Epithelial cell of alveolus of lung (primary cell): ENCODE data around the gene WDCP. TPM values are rescaled to one million over a fixed set of nuclear protein-coding genes. Genes with fewer than 3 reads are reported as not detected.

Experiments used
- total RNA-seq: library from RNA; depleted of rRNA; stranded (reverse); fragments of >200 nt; gene quantifications from 2 replicates; pipeline ENCODE4 v1.2.1, GENCODE V29; 2015

The WDCP gene, protein sequence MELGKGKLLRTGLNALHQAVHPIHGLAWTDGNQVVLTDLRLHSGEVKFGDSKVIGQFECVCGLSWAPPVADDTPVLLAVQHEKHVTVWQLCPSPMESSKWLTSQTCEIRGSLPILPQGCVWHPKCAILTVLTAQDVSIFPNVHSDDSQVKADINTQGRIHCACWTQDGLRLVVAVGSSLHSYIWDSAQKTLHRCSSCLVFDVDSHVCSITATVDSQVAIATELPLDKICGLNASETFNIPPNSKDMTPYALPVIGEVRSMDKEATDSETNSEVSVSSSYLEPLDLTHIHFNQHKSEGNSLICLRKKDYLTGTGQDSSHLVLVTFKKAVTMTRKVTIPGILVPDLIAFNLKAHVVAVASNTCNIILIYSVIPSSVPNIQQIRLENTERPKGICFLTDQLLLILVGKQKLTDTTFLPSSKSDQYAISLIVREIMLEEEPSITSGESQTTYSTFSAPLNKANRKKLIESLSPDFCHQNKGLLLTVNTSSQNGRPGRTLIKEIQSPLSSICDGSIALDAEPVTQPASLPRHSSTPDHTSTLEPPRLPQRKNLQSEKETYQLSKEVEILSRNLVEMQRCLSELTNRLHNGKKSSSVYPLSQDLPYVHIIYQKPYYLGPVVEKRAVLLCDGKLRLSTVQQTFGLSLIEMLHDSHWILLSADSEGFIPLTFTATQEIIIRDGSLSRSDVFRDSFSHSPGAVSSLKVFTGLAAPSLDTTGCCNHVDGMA
- 7.5 and 11.3 TPM in 2 replicates for total RNA-seq

DNA sequence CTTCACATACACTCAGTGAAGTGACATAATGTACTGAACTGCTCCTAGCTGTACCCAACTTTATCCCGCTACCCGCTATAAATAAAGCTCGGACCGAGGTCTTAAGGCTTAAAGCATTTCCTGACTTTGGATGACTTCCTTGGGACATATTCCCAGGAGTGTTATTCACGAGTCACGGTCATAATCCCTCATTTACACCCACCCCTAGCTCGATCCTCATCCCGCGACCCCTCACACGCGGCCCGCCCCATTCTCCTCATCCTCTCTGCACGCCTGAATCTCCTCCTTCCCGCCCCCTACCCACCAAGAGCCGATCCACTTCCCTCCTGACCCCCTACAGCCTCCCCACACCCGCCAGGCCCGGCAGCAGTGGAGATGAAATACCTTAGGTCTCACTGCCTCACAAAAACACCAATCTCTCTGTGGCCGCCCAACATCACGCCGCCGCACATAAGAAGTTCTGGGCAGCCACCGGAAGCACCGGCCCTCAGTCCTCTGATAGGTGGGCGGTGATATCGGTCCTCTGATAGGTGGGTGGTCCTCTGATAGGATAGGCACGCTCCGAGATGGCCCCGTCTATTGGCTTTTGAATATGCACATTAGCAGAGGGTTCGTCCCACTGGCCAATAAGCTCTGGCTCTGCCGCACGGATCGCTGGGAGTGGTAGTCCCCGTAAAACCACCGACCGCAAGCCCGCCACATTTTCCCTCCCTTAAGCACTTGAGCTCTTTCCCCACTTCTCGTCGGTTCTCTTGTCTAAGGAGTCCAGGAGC lies at the start of gene WDCP:
TSS of gene WDCP (minus strand) at position 462 of the 773 bp plus-strand sequence. CDS start 7,897 bp downstream, outside the sequence.

DNA sequence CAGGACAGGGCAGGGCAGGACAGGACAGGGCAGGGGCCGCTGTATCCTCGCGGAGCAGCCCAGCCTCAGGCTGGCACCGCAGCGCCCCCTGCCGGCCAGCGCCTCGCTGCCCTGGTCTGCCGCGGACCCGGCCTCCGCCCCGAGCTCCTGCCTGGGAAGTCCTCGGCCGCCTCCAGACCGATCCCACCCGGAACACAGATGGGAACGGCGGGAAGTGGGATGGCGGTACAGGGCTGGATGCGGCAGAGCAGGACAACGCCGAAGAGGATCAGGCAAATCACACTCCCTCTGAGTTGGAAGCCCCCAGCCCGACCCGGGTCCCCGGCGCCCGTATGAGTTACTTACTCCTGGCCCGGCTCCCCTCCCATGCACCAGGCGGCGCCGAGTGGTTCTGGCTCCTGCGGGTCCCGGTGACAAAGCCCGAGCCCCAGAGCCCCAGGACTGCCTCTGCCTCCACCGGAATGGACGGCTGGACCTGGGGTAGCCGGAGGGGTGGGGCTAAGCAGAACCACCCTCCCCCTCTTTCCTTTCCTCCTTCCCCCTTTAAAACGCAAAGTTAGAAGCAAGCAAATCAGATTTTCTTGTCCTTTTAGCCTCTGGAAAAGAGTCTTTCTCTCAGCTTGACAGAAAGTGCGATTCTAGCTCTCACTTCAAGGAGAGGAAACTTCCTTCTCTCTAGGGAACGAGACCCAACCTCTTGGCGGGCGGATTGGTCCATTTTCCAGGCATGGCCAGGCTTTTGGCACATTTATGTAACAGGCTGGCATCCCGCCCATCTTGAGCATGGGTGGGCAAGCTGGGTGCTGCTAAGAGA lies 37.4 kb upstream of the WDCP start, which contains the start of gene TP53I3:
TSS of gene TP53I3 (minus strand) at position 449 of the 814 bp plus-strand sequence. CDS start 508 bp downstream, outside the sequence.

DNA sequence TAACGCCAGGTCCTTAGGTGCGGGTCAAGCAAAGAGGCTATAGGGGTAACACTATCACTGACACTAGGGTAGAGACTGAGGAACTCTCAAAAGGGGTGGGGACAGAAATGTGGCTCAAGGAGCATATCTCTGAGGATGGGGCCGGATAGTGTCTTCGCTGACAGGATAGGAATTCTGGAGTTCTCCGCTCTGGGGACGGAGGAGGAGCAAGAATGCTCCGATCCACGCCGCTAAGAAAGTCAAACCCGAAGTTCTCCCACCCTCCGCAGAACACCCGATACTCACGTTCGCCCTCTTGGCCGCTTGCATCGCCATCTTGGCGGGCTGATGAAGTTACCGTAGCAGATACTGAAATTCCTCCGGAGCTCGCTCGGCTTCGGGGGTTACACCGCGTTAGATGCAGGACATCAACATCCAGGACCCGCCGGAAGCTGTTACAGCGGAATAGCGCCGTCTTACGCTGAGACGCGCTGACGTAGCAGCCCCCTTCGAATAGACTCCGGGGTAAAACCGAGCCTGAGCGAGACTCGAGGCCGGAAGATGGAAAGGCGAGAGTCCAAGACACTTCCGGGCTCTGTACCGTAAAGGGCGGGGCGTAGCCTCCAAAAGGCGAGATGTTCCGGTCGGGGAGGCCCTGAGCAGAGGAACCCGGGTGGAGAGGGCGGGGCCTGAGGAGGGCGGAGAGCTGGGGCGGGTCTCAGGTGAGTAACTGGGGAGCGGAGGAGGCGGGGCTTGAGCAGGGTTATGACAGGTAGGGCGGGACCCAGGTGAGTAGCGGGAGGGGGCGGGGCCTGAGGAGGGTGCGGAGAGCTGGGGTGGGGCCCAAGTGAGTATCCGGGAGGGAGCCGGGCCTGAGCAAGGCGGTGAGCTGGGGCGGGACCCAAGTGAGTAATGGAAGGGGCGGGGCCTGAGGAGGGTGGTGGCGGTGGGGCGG lies 29.0 kb upstream of the WDCP start, which contains the start of gene SF3B6:
TSS of gene SF3B6 (minus strand) at position 412 of the 934 bp plus-strand sequence. CDS start at position 315, 97 bp downstream.

DNA sequence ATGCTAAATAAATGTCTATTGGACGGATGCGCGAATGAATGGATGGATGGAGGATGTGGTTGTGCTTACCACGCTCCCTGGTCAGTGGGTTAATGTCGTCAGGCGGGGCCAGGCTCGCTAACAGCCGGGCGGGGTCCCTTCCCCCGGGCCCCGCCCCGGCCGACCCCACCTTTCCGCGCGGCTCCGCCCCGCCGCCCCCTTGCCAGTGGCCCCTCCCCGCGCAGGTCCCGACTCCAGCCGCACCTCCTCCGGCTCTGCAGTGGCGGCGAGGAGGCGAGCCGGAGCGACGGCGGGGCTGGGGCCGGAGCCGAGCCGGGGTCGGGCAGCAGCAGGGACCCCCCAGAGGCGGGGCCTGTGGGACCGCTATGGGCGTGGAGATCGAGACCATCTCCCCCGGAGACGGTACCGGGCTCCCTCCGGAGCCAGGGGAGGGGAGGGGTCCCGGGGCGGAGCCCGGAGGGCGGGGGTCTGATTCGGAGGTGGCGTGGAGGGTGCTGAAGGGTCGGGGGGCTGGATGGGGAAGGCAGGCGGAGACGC lies 2.4 kb upstream of the WDCP start, which contains the start of gene FKBP1B:
TSS of gene FKBP1B (plus strand) at position 257 of the 537 bp plus-strand sequence. CDS start at position 366, 109 bp downstream.

DNA sequence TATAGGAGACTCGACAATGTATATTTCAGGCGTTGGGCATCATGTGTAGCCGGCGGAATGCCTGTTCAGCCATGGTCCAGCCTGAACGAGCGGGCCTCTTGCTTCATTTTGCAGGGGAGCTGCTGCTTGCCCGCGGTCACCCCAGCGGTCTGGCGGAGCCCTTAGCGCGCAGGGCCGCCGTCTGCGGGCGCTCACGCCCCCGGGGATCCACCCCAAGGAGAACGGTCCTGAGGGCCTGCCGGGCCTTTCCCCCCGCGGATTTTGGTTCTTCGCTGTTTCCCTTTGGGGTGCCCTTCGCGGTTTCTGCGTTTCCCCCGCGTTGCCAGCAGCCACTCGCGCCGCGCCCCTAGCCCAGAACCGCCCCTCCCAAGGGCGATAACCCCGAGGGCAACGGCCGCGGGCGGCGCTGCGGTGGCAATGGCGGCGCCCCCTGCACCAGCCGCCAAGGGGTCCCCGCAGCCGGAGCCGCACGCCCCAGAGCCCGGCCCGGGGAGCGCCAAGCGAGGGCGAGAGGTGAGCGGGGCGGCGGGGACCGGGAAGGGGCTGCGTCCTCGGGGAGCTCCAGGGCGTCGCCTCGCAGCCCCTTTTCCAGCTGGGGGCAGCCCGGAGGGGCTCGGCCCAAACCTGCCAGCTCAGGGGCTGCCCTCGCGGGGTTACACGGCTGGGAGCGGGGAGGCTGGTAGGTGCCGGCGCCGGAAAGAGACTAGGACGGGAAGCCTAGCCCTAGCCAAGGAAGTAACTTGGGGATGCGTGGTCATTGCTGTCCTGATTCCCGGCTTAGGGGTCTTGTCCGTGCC lies 37.3 kb downstream of the WDCP start, which contains the start of gene MFSD2B:
TSS of gene MFSD2B (plus strand) at position 406 of the 797 bp plus-strand sequence. CDS start at position 418, 12 bp downstream.

Other genes starting within 250 kb of the WDCP start
- gene ATAD2B, start 120.3 kb downstream of the WDCP start, total RNA-seq = 3.0 and 15.6 TPM in 2 replicates
- 12.2 and 13.2 TPM in 2 replicates for gene UBXN2A, start 106.9 kb downstream of the WDCP start, total RNA-seq
- gene MFSD2B, start 37.3 kb downstream of the WDCP start, total RNA-seq = 0.13 TPM in 1 of 2 replicates, not detected in the other
- gene FKBP1B, start 2.4 kb upstream of the WDCP start, total RNA-seq = 15.5 and 20.7 TPM in 2 replicates
- 169 TPM in 2 replicates for gene SF3B6, start 28.9 kb upstream of the WDCP start, total RNA-seq
- 54.9 and 77.7 TPM in 2 replicates for gene TP53I3, start 37.4 kb upstream of the WDCP start, total RNA-seq
- 0.39 TPM in 1 of 2 replicates, not detected in the other for gene PFN4, start 75.9 kb upstream of the WDCP start, total RNA-seq
- gene FAM228B, start 76.1 kb upstream of the WDCP start, total RNA-seq = 9.6 and 11.5 TPM in 2 replicates
- 0.08 and 0.39 TPM in 2 replicates for gene FAM228A, start 127.7 kb upstream of the WDCP start, total RNA-seq